ENCODE measurements around the gene ANKDD1A.
A peak's percentile ranks its signal among the peaks of the same experiment; 100 is the strongest.

Gene ANKDD1A

GRCh38 chr15:64883997-64884511 lies 27.6 kb upstream of the ANKDD1A start:
- no peak for TF ChIP-seq CTCF (IDR thresholded peaks at IDR 0.05; ENCODE audit: low read depth, low read length)
- peak; percentile 71 for DNase-seq (ENCODE audit: low read depth, low spot score)
- in situ Hi-C loops (cut with HindIII; ENCODE audit: low sequenced_read_pairs) = no loop called here

GRCh38 chr15:64884679-64885078 lies 27.0 kb upstream of the ANKDD1A start:
- in situ Hi-C loops (cut with HindIII; ENCODE audit: low sequenced_read_pairs) = no loop called here
- no peak for DNase-seq (ENCODE audit: low read depth, low spot score)
- no peak overlapping the region for H3K4me3 ChIP-seq (ENCODE audit: low read depth, low read length)
- no peak for TF ChIP-seq CTCF (IDR thresholded peaks at IDR 0.05; ENCODE audit: low read depth, low read length)

More at GRCh38 chr15:64883997-64884511, 27.6 kb upstream of the ANKDD1A start:
- no peak overlapping the region for H3K4me3 ChIP-seq (ENCODE audit: low read depth, low read length)

- DNase-seq (ENCODE audit: low read depth, low spot score) = no peak
- no peak overlapping the region for H3K4me3 ChIP-seq (ENCODE audit: low read depth, low read length)
- no peak for TF ChIP-seq CTCF (IDR thresholded peaks at IDR 0.05; ENCODE audit: low read depth, low read length)
- in situ Hi-C loops (cut with HindIII; ENCODE audit: low sequenced_read_pairs) = no loop called here
Measured at GRCh38 chr15:64888336-64888735, 23.4 kb upstream of the ANKDD1A start.

GRCh38 chr15:64891561-64891960 lies 20.1 kb upstream of the ANKDD1A start:
- no peak for DNase-seq (ENCODE audit: low read depth, low spot score)
- in situ Hi-C loops (cut with HindIII; ENCODE audit: low sequenced_read_pairs) = no loop called here
- no peak for TF ChIP-seq CTCF (IDR thresholded peaks at IDR 0.05; ENCODE audit: low read depth, low read length)
- H3K4me3 ChIP-seq (ENCODE audit: low read depth, low read length) = no peak overlapping the region

- DNase-seq (ENCODE audit: low read depth, low spot score) = no peak
- no peak for TF ChIP-seq CTCF (IDR thresholded peaks at IDR 0.05; ENCODE audit: low read depth, low read length)
- in situ Hi-C loops (cut with HindIII; ENCODE audit: low sequenced_read_pairs) = no loop called here
- H3K4me3 ChIP-seq (ENCODE audit: low read depth, low read length) = no peak overlapping the region
Measured at GRCh38 chr15:64892847-64893403, 18.8 kb upstream of the ANKDD1A start.

GRCh38 chr15:64893481-64894394 lies 18.0 kb upstream of the ANKDD1A start:
- peak; percentile 96 for DNase-seq (ENCODE audit: low read depth, low spot score)
- H3K4me3 ChIP-seq (ENCODE audit: low read depth, low read length) = no peak overlapping the region
- in situ Hi-C loops (cut with HindIII; ENCODE audit: low sequenced_read_pairs) = no loop called here
- no peak for TF ChIP-seq CTCF (IDR thresholded peaks at IDR 0.05; ENCODE audit: low read depth, low read length)

Measured in astrocyte of the spinal cord (primary cell).